HCT116 (cell line): ENCODE results near the gene CDC37L1. TPM values are rescaled to one million over a fixed set of nuclear protein-coding genes. Genes with fewer than 3 reads are reported as not detected.

Experiments used
- ATAC-seq: fragments of 200-7000 bp; cut with Tn5 transposase; 2 replicates; pipeline ENCODE4 v1.9.1; 2020; ENCODE audit warnings: mild to moderate bottlenecking, moderate library complexity
- BruUV-seq: library from RNA; stranded (reverse); fragments of 400-500 nt; replicated peaks from 2 replicates; lab custom pipeline; 2021; lab: Mats Ljungman, UMichigan
- CTCF ChIA-PET: fragments of 300-600 bp; sonication (Branson Sonifier 250); formaldehyde crosslinking; loops from one replicate; lab custom pipeline; 2021; ENCODE audit warnings: antibody characterized with exemption; lab: Charles Lee
- POLR2A ChIA-PET: fragments of 300-600, 350-600 bp; sonication (Branson Sonifier 250); formaldehyde crosslinking; loops from one replicate; lab custom pipeline; 2021; ENCODE audit warnings: antibody characterized with exemption; lab: Charles Lee
- RAD21 ChIA-PET, 2 experiments: fragments of 300-600 bp; sonication (Branson Sonifier 250); formaldehyde crosslinking; loops; one replicate each; lab custom pipeline; 2023; ENCODE audit warnings: low total read pairs in 2 of 2; ENCODE audit not compliant: uncharacterized antibody in 2 of 2, unreplicated experiment in 2 of 2, low non-redundant PET in 1 of 2; lab: Charles Lee
- DNase-seq: peaks from one replicate; pipeline ENCODE4 v3.0.0-alpha.2; 2010; ENCODE audit warnings: low read depth, low spot score
- H2AFZ ChIP-seq: fragments of 200-600 bp; shearing (Covaris generic), sonication (generic); 2 replicates; pipeline ENCODE4 v1.6.1; 2017; ENCODE audit warnings: low read depth, mixed run types, mixed read lengths, antibody characterized with exemption, low read length; ENCODE audit not compliant: poor library complexity, severe bottlenecking
- H3K27ac ChIP-seq: 2 replicates; pipeline ENCODE4 v1.5.1; 2012; ENCODE audit warnings: low read depth, low read length
- H3K27me3 ChIP-seq: fragments of 200-600 bp; sonication (generic); 2 replicates; pipeline ENCODE4 v1.6.1; 2016; ENCODE audit warnings: mixed run types, low read length, mixed read lengths; ENCODE audit not compliant: insufficient read depth
- H3K36me3 ChIP-seq, 2 experiments: fragments of 200-500 bp in 1 of 2; fragments of 200-600 bp in 1 of 2; sonication (Bioruptor generic) in 1 of 2; sonication (generic) in 1 of 2; 2 replicates each; pipeline versions ENCODE4 v1.5.1 to v1.6.1; 2014 to 2016; ENCODE audit warnings: low read length in 2 of 2, inconsistent platforms in 1 of 2, mixed read lengths in 1 of 2, mixed run types in 1 of 2; ENCODE audit not compliant: insufficient read depth in 2 of 2, control insufficient read depth in 1 of 2
- H3K4me1 ChIP-seq, 2 experiments: fragments of 200-600 bp in 1 of 2; sonication (generic) in 1 of 2; 2 replicates each; pipeline versions ENCODE4 v1.5.1 to v1.6.1; 2012 to 2017; ENCODE audit warnings: low read length in 2 of 2, inconsistent platforms in 1 of 2, mild to moderate bottlenecking in 1 of 2, mixed read lengths in 1 of 2, mixed run types in 1 of 2, moderate library complexity in 1 of 2; ENCODE audit not compliant: insufficient read depth in 2 of 2, control insufficient read depth in 1 of 2
- H3K4me2 ChIP-seq: fragments of 200-600 bp; sonication (generic); 2 replicates; pipeline ENCODE4 v1.6.1; 2017; ENCODE audit warnings: mixed run types, low read length, mixed read lengths
- H3K4me3 ChIP-seq, 2 experiments: fragments of 200-600 bp in 1 of 2; sonication (generic) in 1 of 2; replicated peaks in 1 of 2; 2 replicates each; pipeline ENCODE4 v1.5.1; 2011 to 2016; ENCODE audit warnings: low read length in 2 of 2, control low read depth in 1 of 2, low read depth in 1 of 2, mild to moderate bottlenecking in 1 of 2, mixed read lengths in 1 of 2, mixed run types in 1 of 2
- H3K79me2 ChIP-seq: fragments of 200-600 bp; sonication (generic); 2 replicates; pipeline ENCODE4 v1.6.1; 2017; ENCODE audit warnings: mild to moderate bottlenecking, mixed run types, low read length, moderate library complexity, mixed read lengths; ENCODE audit not compliant: insufficient read depth
- H3K9ac ChIP-seq: fragments of 200-600 bp; sonication (generic); 2 replicates; pipeline ENCODE4 v1.6.1; 2016; ENCODE audit warnings: low read length, mixed read lengths
- H3K9me2 ChIP-seq: fragments of 200-600 bp; sonication (generic), shearing (Covaris generic); 2 replicates; pipeline ENCODE4 v1.6.1; 2017; ENCODE audit warnings: mixed run types, mild to moderate bottlenecking, moderate library complexity; ENCODE audit not compliant: insufficient read depth
- H3K9me3 ChIP-seq, 2 experiments: fragments of 200-500 bp in 1 of 2; fragments of 200-600 bp in 1 of 2; sonication (Bioruptor generic) in 1 of 2; sonication (generic) in 1 of 2; 2 replicates each; pipeline ENCODE4 v1.6.1; 2014 to 2017; ENCODE audit warnings: low read length in 2 of 2, mixed read lengths in 2 of 2, inconsistent platforms in 1 of 2, low read depth in 1 of 2, mild to moderate bottlenecking in 1 of 2, mixed run types in 1 of 2, moderate library complexity in 1 of 2; ENCODE audit not compliant: control insufficient read depth in 1 of 2, insufficient read depth in 1 of 2
- H4K20me1 ChIP-seq: fragments of 200-600 bp; sonication (generic), shearing (Covaris generic); 2 replicates; pipeline ENCODE4 v1.6.1; 2017; ENCODE audit warnings: mixed run types, mild to moderate bottlenecking, moderate library complexity; ENCODE audit not compliant: insufficient read depth
- CBX3 ChIP-seq: IDR thresholded peaks from 2 replicates; pipeline ENCODE4 v1.6.1; 2012; ENCODE audit warnings: low read depth
- CEBPB ChIP-seq: IDR thresholded peaks from 2 replicates; pipeline ENCODE4 v1.6.1; 2012; ENCODE audit warnings: low read depth
- EGR1 ChIP-seq: IDR thresholded peaks from 2 replicates; pipeline ENCODE4 v1.6.1; 2012; ENCODE audit warnings: low read depth
- EZH2 ChIP-seq: fragments of 200-600 bp; sonication (generic); IDR thresholded peaks from 2 replicates; pipeline ENCODE4 v1.6.1; 2017; ENCODE audit warnings: antibody characterized with exemption, mixed run types
- JUND ChIP-seq: IDR thresholded peaks from 2 replicates; pipeline ENCODE4 v1.6.1; 2012
- POLR2AphosphoS5 ChIP-seq: IDR thresholded peaks from 2 replicates; pipeline ENCODE4 v1.6.1; 2011; ENCODE audit warnings: mild to moderate bottlenecking, low read depth, low read length, moderate library complexity
- RAD21 ChIP-seq: IDR thresholded peaks from 2 replicates; pipeline ENCODE4 v1.6.1; 2012; ENCODE audit warnings: low read depth, mild to moderate bottlenecking
- SIN3A ChIP-seq: IDR thresholded peaks from 2 replicates; pipeline ENCODE4 v1.6.1; 2012; ENCODE audit warnings: low read depth
- SP1 ChIP-seq: IDR thresholded peaks from 2 replicates; pipeline ENCODE4 v1.6.1; 2012; ENCODE audit warnings: low read depth
- TCF7L2 ChIP-seq: IDR thresholded peaks from 2 replicates; pipeline ENCODE4 v1.7.0; 2011; ENCODE audit warnings: borderline replicate concordance, inconsistent platforms; ENCODE audit not compliant: insufficient read depth, insufficient read length; ENCODE audit errors: extremely low read depth
- YY1 ChIP-seq: IDR thresholded peaks from 2 replicates; pipeline ENCODE4 v1.6.1; 2011; ENCODE audit warnings: low read length, low read depth, moderate library complexity, mild to moderate bottlenecking; ENCODE audit not compliant: insufficient replicate concordance; ENCODE audit errors: extremely low read depth
- ZFX ChIP-seq: fragments of 450-650 bp; IDR thresholded peaks from 2 replicates; pipeline ENCODE4 v1.6.1; 2017
- intact Hi-C: fragments of 100-400 bp; cut with micrococcal nuclease; formaldehyde crosslinking; loops from 2 replicates; pipeline ENCODE4 v1.10.0; 2022
- total RNA-seq: library from RNA; stranded (reverse); gene quantifications from one replicate; pipeline ENCODE4 v1.2.1, GENCODE V29; 2021; ENCODE audit not compliant: unreplicated experiment
- TF ChIP-seq, protein P1 (sequence below): IDR thresholded peaks from 2 replicates; pipeline ENCODE4 v1.6.1; 2012
- TF ChIP-seq, protein P2 (sequence below): IDR thresholded peaks from 2 replicates; pipeline ENCODE4 v1.6.1; 2012
- TF ChIP-seq, protein P3 (sequence below): IDR thresholded peaks from 2 replicates; pipeline ENCODE4 v1.6.1; 2012; ENCODE audit warnings: low read depth

The CDC37L1 gene
- total RNA-seq, 1 experiment from 2014 or later: 18.1 TPM

DNA sequence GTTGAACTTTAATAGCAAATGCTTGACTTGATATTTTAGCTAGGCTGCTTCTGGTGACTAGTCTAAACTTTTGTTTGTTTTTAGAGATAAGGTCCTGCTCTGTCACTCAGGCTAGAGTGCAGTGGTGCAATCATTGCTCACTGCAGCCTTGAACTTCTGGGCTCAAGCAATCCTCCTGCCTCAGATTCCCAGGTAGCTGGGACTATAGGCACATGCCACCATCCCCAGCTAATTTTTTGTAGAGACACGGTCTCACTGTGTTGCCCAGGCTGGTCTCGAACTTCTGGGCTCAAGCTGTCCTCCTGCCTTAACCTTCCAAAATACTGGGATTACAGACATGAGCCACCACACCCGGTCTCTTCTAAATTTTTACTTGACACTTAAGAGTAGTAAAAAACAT, 20.7 kb downstream of the CDC37L1 start:
- no peaks in the 10 kb centered on the region for H4K20me1 ChIP-seq
- H3K4me3 ChIP-seq: no peak overlapping the region
- BruUV-seq: no TSS peak
- H3K27ac ChIP-seq: no peak overlapping the region
- 0 out of 2 replicates have a peak, but pooled peaks cover 4% of the 10 kb centered on the region for H3K79me2 ChIP-seq
- no peak overlapping the region for H2AFZ ChIP-seq
- no peak overlapping the region for H3K4me2 ChIP-seq
- POLR2A ChIA-PET: no interaction called here
- CTCF ChIA-PET: no interaction called here
- intact Hi-C loops: no loop called here
- DNase-seq (no peak), ATAC-seq (no peak)
- peaks cover 0 to 4% of the 10 kb centered on the region in 2 experiments; a peak in 1 of 4 replicates for H3K4me1 ChIP-seq
- H3K27me3 ChIP-seq: no peaks in the 10 kb centered on the region
- H3K9me3 ChIP-seq: no peaks in the 10 kb centered on the region
- no peak overlapping the region for H3K9ac ChIP-seq
- H3K36me3 ChIP-seq: peaks cover 13 to 25% of the 10 kb centered on the region in 2 experiments
- H3K9me2 ChIP-seq: no peaks in the 10 kb centered on the region
- RAD21 ChIA-PET: no interaction called here
- TF ChIP-seq POLR2AphosphoS5: no peak
- TF ChIP-seq SIN3A: no peak
- no peak for TF ChIP-seq SP1
- TF ChIP-seq YY1: no peak
- no peak for TF ChIP-seq RAD21
- TF ChIP-seq, all 23 proteins: peak for 0

DNA sequence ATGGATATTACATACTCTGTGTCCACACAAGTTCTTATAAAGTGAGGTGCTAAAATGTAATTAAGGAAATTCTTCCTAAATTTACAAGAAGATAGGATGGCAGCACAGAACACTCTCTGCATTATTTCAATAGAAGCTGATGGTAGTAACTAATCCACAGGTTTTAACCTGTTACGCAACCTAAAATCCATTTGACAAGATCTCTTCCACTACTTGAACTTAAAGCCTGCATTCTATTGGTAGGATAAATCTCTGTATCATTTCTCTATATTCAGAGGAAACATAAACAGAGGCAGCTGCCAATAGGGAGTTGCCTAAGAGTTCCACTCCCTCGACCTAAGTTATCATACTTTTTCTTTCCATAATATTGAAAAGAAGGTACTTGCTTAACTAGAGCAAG, 21.6 kb downstream of the CDC37L1 start:
- Histone ChIP-seq H3K9me3 (no peaks in the 10 kb centered on the region), H3K4me2 (no peak overlapping the region), H4K20me1 (no peaks in the 10 kb centered on the region; the same call in 1 of the 2 replicates), H3K9ac (no peak overlapping the region), H3K36me3 (peaks cover 17 to 27% of the 10 kb centered on the region in 2 experiments), H3K27ac (no peak overlapping the region), H3K27me3 (no peaks in the 10 kb centered on the region), H3K9me2 (no peaks in the 10 kb centered on the region), H3K4me1 (0 out of 4 replicates have a peak, but pooled peaks cover 0 to 3% of the 10 kb centered on the region in 2 experiments), H3K4me3 (no peak overlapping the region), H3K79me2 (no peaks in the 10 kb centered on the region), H2AFZ (no peak overlapping the region)
- intact Hi-C loops: no loop called here
- no peak for ATAC-seq
- ChIA-PET RAD21 (no interaction called here), POLR2A (interaction anchor here (0.7 kb wide), 1 partner anchor 565 kb away, joined by 3 read pairs; no protein-coding TSS in a partner anchor), CTCF (no interaction called here)
- DNase-seq: no peak
- BruUV-seq: no TSS peak
- TF ChIP-seq YY1: no peak
- TF ChIP-seq, protein P1, sequence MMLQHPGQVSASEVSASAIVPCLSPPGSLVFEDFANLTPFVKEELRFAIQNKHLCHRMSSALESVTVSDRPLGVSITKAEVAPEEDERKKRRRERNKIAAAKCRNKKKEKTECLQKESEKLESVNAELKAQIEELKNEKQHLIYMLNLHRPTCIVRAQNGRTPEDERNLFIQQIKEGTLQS: no peak
- no peak for TF ChIP-seq CEBPB
- no peak for TF ChIP-seq JUND
- no peak for TF ChIP-seq POLR2AphosphoS5
- TF ChIP-seq CBX3: no peak
- TF ChIP-seq EZH2: no peak
- TF ChIP-seq, protein P2, sequence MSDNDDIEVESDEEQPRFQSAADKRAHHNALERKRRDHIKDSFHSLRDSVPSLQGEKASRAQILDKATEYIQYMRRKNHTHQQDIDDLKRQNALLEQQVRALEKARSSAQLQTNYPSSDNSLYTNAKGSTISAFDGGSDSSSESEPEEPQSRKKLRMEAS: no peak
- no peak for TF ChIP-seq ZFX
- TF ChIP-seq SIN3A: no peak
- TF ChIP-seq, protein P3, sequence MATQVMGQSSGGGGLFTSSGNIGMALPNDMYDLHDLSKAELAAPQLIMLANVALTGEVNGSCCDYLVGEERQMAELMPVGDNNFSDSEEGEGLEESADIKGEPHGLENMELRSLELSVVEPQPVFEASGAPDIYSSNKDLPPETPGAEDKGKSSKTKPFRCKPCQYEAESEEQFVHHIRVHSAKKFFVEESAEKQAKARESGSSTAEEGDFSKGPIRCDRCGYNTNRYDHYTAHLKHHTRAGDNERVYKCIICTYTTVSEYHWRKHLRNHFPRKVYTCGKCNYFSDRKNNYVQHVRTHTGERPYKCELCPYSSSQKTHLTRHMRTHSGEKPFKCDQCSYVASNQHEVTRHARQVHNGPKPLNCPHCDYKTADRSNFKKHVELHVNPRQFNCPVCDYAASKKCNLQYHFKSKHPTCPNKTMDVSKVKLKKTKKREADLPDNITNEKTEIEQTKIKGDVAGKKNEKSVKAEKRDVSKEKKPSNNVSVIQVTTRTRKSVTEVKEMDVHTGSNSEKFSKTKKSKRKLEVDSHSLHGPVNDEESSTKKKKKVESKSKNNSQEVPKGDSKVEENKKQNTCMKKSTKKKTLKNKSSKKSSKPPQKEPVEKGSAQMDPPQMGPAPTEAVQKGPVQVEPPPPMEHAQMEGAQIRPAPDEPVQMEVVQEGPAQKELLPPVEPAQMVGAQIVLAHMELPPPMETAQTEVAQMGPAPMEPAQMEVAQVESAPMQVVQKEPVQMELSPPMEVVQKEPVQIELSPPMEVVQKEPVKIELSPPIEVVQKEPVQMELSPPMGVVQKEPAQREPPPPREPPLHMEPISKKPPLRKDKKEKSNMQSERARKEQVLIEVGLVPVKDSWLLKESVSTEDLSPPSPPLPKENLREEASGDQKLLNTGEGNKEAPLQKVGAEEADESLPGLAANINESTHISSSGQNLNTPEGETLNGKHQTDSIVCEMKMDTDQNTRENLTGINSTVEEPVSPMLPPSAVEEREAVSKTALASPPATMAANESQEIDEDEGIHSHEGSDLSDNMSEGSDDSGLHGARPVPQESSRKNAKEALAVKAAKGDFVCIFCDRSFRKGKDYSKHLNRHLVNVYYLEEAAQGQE: no peak
- no peak for TF ChIP-seq EGR1
- TF ChIP-seq TCF7L2: no peak
